Mesenchymal stem cell (in vitro differentiated cells and primary cell): Measurements from ENCODE around the gene GIMAP5.

Experiments
- DNase-seq: peaks from one replicate; pipeline ENCODE4 v3.0.0-alpha.2; 2013
- H2AFZ ChIP-seq: one replicate; pipeline ENCODE4 v1.6.1; 2013; ENCODE audit warnings: low read depth, mild to moderate bottlenecking, control low read depth, inconsistent platforms, low read length, moderate library complexity
- H2AK5ac ChIP-seq: 2 replicates; pipeline ENCODE4 v1.6.1; 2013; ENCODE audit warnings: low read length, moderate library complexity, mild to moderate bottlenecking, inconsistent platforms; ENCODE audit not compliant: severe bottlenecking
- H2BK120ac ChIP-seq: one replicate; pipeline ENCODE4 v1.6.1; 2013; ENCODE audit warnings: low read depth, mild to moderate bottlenecking, inconsistent platforms, low read length, moderate library complexity
- H2BK12ac ChIP-seq, 2 experiments: one replicate each; pipeline ENCODE4 v1.6.1; 2013; ENCODE audit warnings: inconsistent platforms in 2 of 2, low read length in 2 of 2, mild to moderate bottlenecking in 2 of 2, moderate library complexity in 2 of 2, control low read depth in 1 of 2
- H2BK15ac ChIP-seq: one replicate; pipeline ENCODE4 v1.6.1; 2013; ENCODE audit warnings: mild to moderate bottlenecking, low read depth, inconsistent platforms; ENCODE audit not compliant: poor library complexity, severe bottlenecking
- H2BK5ac ChIP-seq: 2 replicates; pipeline ENCODE4 v1.6.1; 2013; ENCODE audit warnings: low read depth, mild to moderate bottlenecking, low read length, control low read depth, inconsistent platforms; ENCODE audit not compliant: poor library complexity, severe bottlenecking
- H3K14ac ChIP-seq, 2 experiments: one replicate each; pipeline ENCODE4 v1.6.1; 2013; ENCODE audit warnings: inconsistent platforms in 2 of 2, low read length in 2 of 2, control low read depth in 1 of 2, mild to moderate bottlenecking in 1 of 2, moderate library complexity in 1 of 2
- H3K18ac ChIP-seq, 2 experiments: one replicate each; pipeline ENCODE4 v1.6.1; 2013; ENCODE audit warnings: inconsistent platforms in 2 of 2, low read length in 2 of 2, control low read depth in 1 of 2, low read depth in 1 of 2, mild to moderate bottlenecking in 1 of 2
- H3K23ac ChIP-seq, 2 experiments: one replicate each; pipeline ENCODE4 v1.6.1; 2013; ENCODE audit warnings: inconsistent platforms in 2 of 2, low read length in 2 of 2, mild to moderate bottlenecking in 2 of 2, moderate library complexity in 2 of 2, control low read depth in 1 of 2
- H3K27ac ChIP-seq: 2 replicates; pipeline ENCODE4 v1.5.1; 2013; ENCODE audit warnings: mild to moderate bottlenecking, moderate library complexity, low read length, control low read depth, inconsistent platforms; ENCODE audit not compliant: poor library complexity, severe bottlenecking
- H3K27me3 ChIP-seq, 2 experiments: 2 replicates each; pipeline versions ENCODE4 v1.6.1 to v1.7.0; 2013; ENCODE audit warnings: low read length in 2 of 2, mild to moderate bottlenecking in 2 of 2, moderate library complexity in 2 of 2, control low read depth in 1 of 2, inconsistent platforms in 1 of 2; ENCODE audit not compliant: control insufficient read depth in 1 of 2, insufficient read depth in 1 of 2
- H3K36me3 ChIP-seq, 2 experiments: 2 replicates each; pipeline versions ENCODE4 v1.6.1 to v1.7.0; 2013; ENCODE audit warnings: low read length in 2 of 2, control low read depth in 1 of 2, inconsistent platforms in 1 of 2, low read depth in 1 of 2, mild to moderate bottlenecking in 1 of 2; ENCODE audit not compliant: insufficient read depth in 2 of 2, control insufficient read depth in 1 of 2
- H3K4ac ChIP-seq, 2 experiments: one replicate each; pipeline ENCODE4 v1.6.1; 2013; ENCODE audit warnings: inconsistent platforms in 2 of 2, low read length in 2 of 2, mild to moderate bottlenecking in 2 of 2, moderate library complexity in 2 of 2, control low read depth in 1 of 2, low read depth in 1 of 2
- H3K4me1 ChIP-seq: 2 replicates; pipeline ENCODE4 v1.6.1; 2013; ENCODE audit warnings: low read depth, low read length, control low read depth; ENCODE audit not compliant: control insufficient read depth, insufficient read depth
- H3K4me2 ChIP-seq: 2 replicates; pipeline ENCODE4 v1.6.1; 2013; ENCODE audit warnings: low read length, mild to moderate bottlenecking, inconsistent platforms; ENCODE audit not compliant: poor library complexity, severe bottlenecking
- H3K4me3 ChIP-seq, 2 experiments: 2 replicates each; pipeline versions ENCODE4 v1.5.1 to v1.7.0; 2013; ENCODE audit warnings: low read length in 2 of 2, mild to moderate bottlenecking in 2 of 2, control low read depth in 1 of 2, low read depth in 1 of 2; ENCODE audit not compliant: insufficient read depth in 1 of 2
- H3K79me1 ChIP-seq: replicated peaks from 2 replicates; pipeline ENCODE4 v1.6.1; 2013; ENCODE audit warnings: mild to moderate bottlenecking, control low read depth, low read length, inconsistent platforms; ENCODE audit not compliant: poor library complexity, severe bottlenecking
- H3K9ac ChIP-seq: 2 replicates; pipeline ENCODE4 v1.7.0; 2013; ENCODE audit warnings: mild to moderate bottlenecking, low read length, moderate library complexity
- H3K9me3 ChIP-seq: 2 replicates; pipeline ENCODE4 v1.7.0; 2013; ENCODE audit warnings: mild to moderate bottlenecking, low read length; ENCODE audit not compliant: control insufficient read depth
- H4K8ac ChIP-seq: one replicate; pipeline ENCODE4 v1.6.1; 2013; ENCODE audit warnings: inconsistent platforms, mild to moderate bottlenecking, low read length, moderate library complexity
- H4K91ac ChIP-seq: one replicate; pipeline ENCODE4 v1.6.1; 2013; ENCODE audit warnings: mild to moderate bottlenecking, low read length, inconsistent platforms
- WGBS: methylation state at CpG from one replicate; pipeline ENCODE4 v1.1.7; 2013; ENCODE audit warnings: mixed read lengths; 5-methylcytosine and 5-hydroxymethylcytosine counted together

GIMAP5 gene

DNA sequence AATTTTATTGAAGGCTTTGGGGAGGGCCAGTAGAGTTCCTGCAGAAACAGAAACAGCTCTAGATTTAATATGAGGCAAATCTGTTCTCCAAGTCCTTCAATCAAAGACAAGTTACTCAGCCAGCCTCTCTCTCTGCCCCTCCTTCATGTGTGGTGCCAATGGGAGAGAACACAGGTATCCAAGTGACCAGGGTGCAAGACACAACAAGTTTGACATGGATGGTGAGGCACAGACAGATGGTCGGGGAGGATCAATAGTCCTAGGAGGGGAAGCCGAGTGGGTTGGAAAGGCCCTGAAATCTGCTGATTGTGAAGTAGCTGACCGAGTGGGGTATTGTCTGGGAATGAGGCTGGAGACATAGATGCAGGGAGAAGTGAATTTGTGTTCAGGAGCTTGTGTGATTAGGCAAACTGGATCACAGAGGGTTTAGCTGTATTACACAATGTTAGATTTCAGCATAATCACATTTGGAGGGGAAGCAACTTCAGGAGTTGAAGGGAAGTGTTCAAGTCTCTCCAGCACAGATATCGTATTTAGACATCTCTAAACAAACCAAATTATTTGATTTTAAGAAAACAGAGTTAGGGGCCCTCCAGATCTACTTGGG is 19.3 kb upstream of the GIMAP5 start:
- Histone ChIP-seq H3K4me2 (no peak overlapping the region), H3K18ac (no peak overlapping the region), H4K91ac (no peak overlapping the region), H2AK5ac (no peak overlapping the region), H4K8ac (no peak overlapping the region), H2AFZ (no peak overlapping the region), H3K9ac (no peak overlapping the region), H3K4me3 (no peak overlapping the region), H3K4ac (no peak overlapping the region), H3K27ac (no peak overlapping the region), H2BK12ac (no peak overlapping the region), H2BK5ac (no peak overlapping the region), H3K4me1 (no peaks in the 10 kb centered on the region), H3K14ac (no peak overlapping the region), H3K79me1 (no peaks in the 10 kb centered on the region), H3K23ac (no peak overlapping the region), H2BK15ac (no peak overlapping the region), H3K9me3 (peaks cover 5% of the 10 kb centered on the region), H2BK120ac (no peak overlapping the region), H3K36me3 (peaks cover 0 to 4% of the 10 kb centered on the region in 2 experiments), H3K27me3 (no peaks in the 10 kb centered on the region)
- no peak for DNase-seq
- WGBS: 39% methylated on average over 4 of the region's 4 CpGs

DNA sequence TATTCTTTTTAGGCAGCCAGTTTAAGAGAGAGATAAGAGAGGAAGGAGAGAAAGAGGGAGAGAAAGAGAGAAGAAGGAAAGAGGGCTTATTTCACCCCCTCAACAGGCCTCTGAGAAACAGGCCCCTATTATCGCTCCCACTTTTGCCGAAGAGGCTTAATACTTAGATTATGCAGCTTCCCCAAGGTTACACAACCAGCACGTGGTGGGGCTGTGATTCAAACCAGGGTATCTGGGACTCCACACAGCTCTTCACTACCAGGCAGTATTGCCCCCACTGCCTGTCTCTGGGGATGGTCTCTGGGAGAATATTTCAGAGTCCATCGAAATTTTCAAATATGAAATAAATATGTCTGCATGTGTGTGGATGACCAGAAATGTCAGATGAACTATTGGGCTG is 17.8 kb upstream of the GIMAP5 start:
- no peak overlapping the region for H3K23ac ChIP-seq

DNA sequence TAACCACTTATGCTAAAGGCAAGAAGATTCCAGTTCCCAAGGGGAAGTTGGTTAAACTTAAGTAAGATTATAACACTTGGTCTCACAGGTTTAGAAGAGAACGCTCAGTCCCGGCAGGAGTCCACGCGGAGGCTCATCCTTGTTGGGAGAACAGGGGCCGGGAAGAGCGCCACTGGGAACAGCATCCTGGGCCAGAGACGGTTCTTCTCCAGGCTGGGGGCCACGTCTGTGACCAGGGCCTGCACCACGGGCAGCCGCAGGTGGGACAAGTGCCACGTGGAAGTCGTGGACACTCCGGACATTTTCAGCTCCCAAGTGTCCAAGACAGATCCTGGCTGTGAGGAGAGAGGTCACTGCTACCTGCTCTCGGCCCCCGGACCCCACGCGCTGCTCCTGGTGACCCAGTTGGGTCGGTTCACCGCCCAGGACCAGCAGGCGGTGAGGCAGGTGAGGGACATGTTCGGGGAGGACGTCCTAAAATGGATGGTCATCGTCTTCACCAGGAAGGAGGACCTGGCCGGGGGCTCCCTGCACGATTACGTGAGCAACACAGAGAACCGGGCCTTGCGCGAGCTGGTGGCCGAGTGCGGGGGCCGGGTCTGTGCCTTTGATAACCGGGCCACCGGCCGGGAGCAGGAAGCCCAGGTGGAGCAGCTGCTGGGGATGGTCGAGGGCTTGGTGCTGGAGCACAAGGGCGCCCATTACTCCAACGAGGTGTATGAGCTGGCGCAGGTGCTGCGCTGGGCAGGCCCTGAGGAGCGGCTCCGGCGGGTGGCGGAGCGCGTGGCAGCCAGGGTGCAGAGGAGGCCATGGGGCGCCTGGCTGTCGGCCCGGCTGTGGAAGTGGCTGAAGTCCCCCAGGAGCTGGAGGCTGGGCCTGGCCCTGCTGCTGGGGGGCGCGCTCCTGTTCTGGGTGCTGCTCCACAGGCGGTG is 17.0 kb upstream of the GIMAP5 start:
- Histone ChIP-seq H3K4me3 (no peak overlapping the region), H3K27me3 (no peaks in the 10 kb centered on the region), H4K8ac (no peak overlapping the region), H3K9me3 (peaks cover 1% of the 10 kb centered on the region), H2BK15ac (no peak overlapping the region), H3K79me1 (no peaks in the 10 kb centered on the region), H2BK5ac (no peak overlapping the region), H2AK5ac (no peak overlapping the region), H3K4me2 (no peak overlapping the region), H2BK120ac (no peak overlapping the region), H3K27ac (no peak overlapping the region), H3K23ac (peak overlapping the region in 1 of 2 experiments; percentile 50), H2AFZ (no peak overlapping the region), H3K14ac (no peak overlapping the region), H3K4me1 (no peaks in the 10 kb centered on the region), H3K4ac (no peak overlapping the region), H4K91ac (no peak overlapping the region), H3K36me3 (peaks cover 0 to 4% of the 10 kb centered on the region in 2 experiments), H3K9ac (no peak overlapping the region), H2BK12ac (no peak overlapping the region), H3K18ac (no peak overlapping the region)
- DNase-seq: no peak
- 89% methylated on average over 52 of the region's 52 CpGs for WGBS

More for the DNA sequence above, 17.8 kb upstream of the GIMAP5 start:
- no peak for DNase-seq
- H2AK5ac ChIP-seq: no peak overlapping the region
- no peak overlapping the region for H2AFZ ChIP-seq
- H2BK120ac ChIP-seq: no peak overlapping the region
- no peak overlapping the region for H3K27ac ChIP-seq
- H3K4me3 ChIP-seq: no peak overlapping the region
- peaks cover 5% of the 10 kb centered on the region for H3K9me3 ChIP-seq
- H3K4me1 ChIP-seq: no peaks in the 10 kb centered on the region
- H2BK12ac ChIP-seq: no peak overlapping the region
- no peak overlapping the region for H3K18ac ChIP-seq
- no peak overlapping the region for H3K14ac ChIP-seq
- H2BK15ac ChIP-seq: no peak overlapping the region
- 70% methylated on average over 4 of the region's 4 CpGs for WGBS
- H4K91ac ChIP-seq: no peak overlapping the region
- H3K4ac ChIP-seq: no peak overlapping the region
- H4K8ac ChIP-seq: no peak overlapping the region
- H3K4me2 ChIP-seq: no peak overlapping the region
- H3K79me1 ChIP-seq: no peaks in the 10 kb centered on the region
- H3K9ac ChIP-seq: no peak overlapping the region
- peaks cover 0 to 4% of the 10 kb centered on the region in 2 experiments for H3K36me3 ChIP-seq
- no peak overlapping the region for H2BK5ac ChIP-seq
- no peaks in the 10 kb centered on the region for H3K27me3 ChIP-seq

DNA sequence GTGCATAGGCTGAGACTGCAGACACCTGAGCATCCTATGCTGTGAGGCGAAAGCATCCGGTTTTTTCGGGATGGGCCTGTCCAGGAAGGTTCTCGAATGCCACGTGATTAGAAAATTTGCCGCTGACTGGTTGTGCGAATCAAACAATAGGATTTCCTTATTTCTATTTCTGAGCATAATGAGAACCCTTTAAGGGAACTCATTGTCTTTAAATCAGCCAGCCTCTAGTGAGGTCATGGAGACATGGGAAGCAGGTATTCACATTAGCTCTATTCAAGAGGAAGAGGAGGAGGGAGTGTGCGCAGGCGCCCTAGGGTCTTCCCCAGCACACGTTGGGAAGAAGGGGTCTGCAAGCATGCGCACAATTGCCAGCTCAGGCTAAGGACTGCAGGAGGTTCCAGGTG is 15.2 kb upstream of the GIMAP5 start:
- no peak overlapping the region for H4K8ac ChIP-seq
- no peak overlapping the region for H3K9ac ChIP-seq
- 81% methylated on average over 11 of the region's 11 CpGs for WGBS
- H3K4me1 ChIP-seq: no peaks in the 10 kb centered on the region
- H4K91ac ChIP-seq: no peak overlapping the region
- H3K4me3 ChIP-seq: peak overlapping the region in 1 of 2 experiments; percentile 7
- H2BK5ac ChIP-seq: no peak overlapping the region
- no peak overlapping the region for H2AFZ ChIP-seq
- H2BK12ac ChIP-seq: no peak overlapping the region
- no peak overlapping the region for H3K4me2 ChIP-seq
- no peak overlapping the region for H3K27ac ChIP-seq
- no peak overlapping the region for H2BK15ac ChIP-seq
- H3K4ac ChIP-seq: no peak overlapping the region
- no peak overlapping the region for H2AK5ac ChIP-seq
- peaks cover 3% of the 10 kb centered on the region for H3K9me3 ChIP-seq
- no peaks in the 10 kb centered on the region for H3K27me3 ChIP-seq
- no peak overlapping the region for H3K23ac ChIP-seq
- H3K14ac ChIP-seq: no peak overlapping the region
- H3K18ac ChIP-seq: no peak overlapping the region
- no peak overlapping the region for H2BK120ac ChIP-seq
- H3K36me3 ChIP-seq: peaks cover 0 to 4% of the 10 kb centered on the region in 2 experiments
- DNase-seq: no peak
- no peaks in the 10 kb centered on the region for H3K79me1 ChIP-seq
